Peyer's patch (tissue), 4 donors: ENCODE data around the gene CHST8. TPM values are rescaled to one million over a fixed set of nuclear protein-coding genes. Genes with fewer than 3 reads are reported as not detected.

Source experiments
- DNase-seq, 3 donors: peaks; one replicate each; pipeline ENCODE4 v3.0.0-alpha.2; 2017 to 2019
- H3K27ac ChIP-seq, 4 donors: fragments of 200-600 bp; sonication (generic); one replicate each; pipeline ENCODE4 v1.5.1; 2016 to 2019
- H3K27me3 ChIP-seq, 2 donors: fragments of 200-600 bp; sonication (generic); one replicate each; pipeline ENCODE4 v1.5.1; 2019
- H3K36me3 ChIP-seq, 3 donors: fragments of 200-600 bp; sonication (generic); one replicate each; pipeline ENCODE4 v1.5.1; 2016 to 2019
- H3K4me1 ChIP-seq, 4 donors: fragments of 200-600 bp; sonication (generic); one replicate each; pipeline ENCODE4 v1.5.1; 2016 to 2019
- H3K4me3 ChIP-seq, 4 donors: fragments of 200-600 bp; sonication (generic); 1 replicate in 3 of 4; 2 replicates in 1 of 4; pipeline ENCODE4 v1.5.1; 2016 to 2019; ENCODE audit warnings: mild to moderate bottlenecking in 1 of 4
- H3K9me3 ChIP-seq, 4 donors: fragments of 200-600 bp; sonication (generic); one replicate each; pipeline ENCODE4 v1.5.1; 2016 to 2019; ENCODE audit warnings: mild to moderate bottlenecking in 1 of 4
- POLR2A ChIP-seq, 2 donors: fragments of 450-650 bp; IDR thresholded peaks; one replicate each; pipeline ENCODE4 v1.5.1; 2017; ENCODE audit warnings: antibody characterized with exemption in 2 of 2, mild to moderate bottlenecking in 2 of 2, moderate library complexity in 2 of 2
- total RNA-seq, 4 donors: library from RNA; depleted of rRNA; stranded (reverse); fragments of >200 nt; gene quantifications; one replicate each; pipeline ENCODE4 v1.1.0, GENCODE V29; 2016
- TF ChIP-seq, protein P1 (sequence below), 6 experiments: fragments of 450-650 bp in 4 of 6; fragments of 200-600 bp in 2 of 6; sonication (generic) in 1 of 6; IDR thresholded peaks; one replicate each; pipeline ENCODE4 v1.5.1; 2017 to 2019; ENCODE audit warnings: antibody characterized with exemption in 6 of 6, mild to moderate bottlenecking in 3 of 6, moderate library complexity in 1 of 6

The CHST8 gene
- total RNA-seq, 4 donors from 2014 or later, result 0.54 to 1.8 TPM; not detected in 2

DNA sequence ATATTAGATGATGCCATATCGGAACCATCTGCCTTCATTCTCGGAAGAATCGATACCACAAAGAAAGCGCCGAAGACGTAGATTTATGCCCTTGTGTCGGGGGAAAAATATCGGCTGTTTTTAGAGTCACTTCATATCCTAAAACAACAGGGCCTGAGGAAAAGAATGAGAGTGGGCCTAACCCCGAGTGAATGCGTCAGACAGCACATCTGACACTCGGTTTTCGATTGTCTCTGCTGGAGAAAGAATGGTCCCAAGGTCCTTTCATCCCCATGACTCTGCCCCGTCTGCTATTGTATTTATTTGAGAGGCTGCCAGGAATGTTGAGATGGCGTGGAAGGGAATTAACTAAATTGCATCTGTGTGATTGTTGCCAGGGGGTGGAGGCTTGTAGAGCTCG is 46.1 kb downstream of the CHST8 start:
- Histone ChIP-seq H3K27me3 (no peaks in the 10 kb centered on the region), H3K27ac (no peak overlapping the region), H3K36me3 (no peaks in the 10 kb centered on the region), H3K9me3 (no peaks in the 10 kb centered on the region), H3K4me1 (no peaks in the 10 kb centered on the region), H3K4me3 (no peak overlapping the region)
- peak in 1 of 3 donors; percentile 2 for DNase-seq
- no peak for TF ChIP-seq POLR2A (IDR thresholded peaks at IDR 0.05)
- TF ChIP-seq, protein P1, sequence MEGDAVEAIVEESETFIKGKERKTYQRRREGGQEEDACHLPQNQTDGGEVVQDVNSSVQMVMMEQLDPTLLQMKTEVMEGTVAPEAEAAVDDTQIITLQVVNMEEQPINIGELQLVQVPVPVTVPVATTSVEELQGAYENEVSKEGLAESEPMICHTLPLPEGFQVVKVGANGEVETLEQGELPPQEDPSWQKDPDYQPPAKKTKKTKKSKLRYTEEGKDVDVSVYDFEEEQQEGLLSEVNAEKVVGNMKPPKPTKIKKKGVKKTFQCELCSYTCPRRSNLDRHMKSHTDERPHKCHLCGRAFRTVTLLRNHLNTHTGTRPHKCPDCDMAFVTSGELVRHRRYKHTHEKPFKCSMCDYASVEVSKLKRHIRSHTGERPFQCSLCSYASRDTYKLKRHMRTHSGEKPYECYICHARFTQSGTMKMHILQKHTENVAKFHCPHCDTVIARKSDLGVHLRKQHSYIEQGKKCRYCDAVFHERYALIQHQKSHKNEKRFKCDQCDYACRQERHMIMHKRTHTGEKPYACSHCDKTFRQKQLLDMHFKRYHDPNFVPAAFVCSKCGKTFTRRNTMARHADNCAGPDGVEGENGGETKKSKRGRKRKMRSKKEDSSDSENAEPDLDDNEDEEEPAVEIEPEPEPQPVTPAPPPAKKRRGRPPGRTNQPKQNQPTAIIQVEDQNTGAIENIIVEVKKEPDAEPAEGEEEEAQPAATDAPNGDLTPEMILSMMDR (IDR thresholded peaks at IDR 0.05), result no peak

DNA sequence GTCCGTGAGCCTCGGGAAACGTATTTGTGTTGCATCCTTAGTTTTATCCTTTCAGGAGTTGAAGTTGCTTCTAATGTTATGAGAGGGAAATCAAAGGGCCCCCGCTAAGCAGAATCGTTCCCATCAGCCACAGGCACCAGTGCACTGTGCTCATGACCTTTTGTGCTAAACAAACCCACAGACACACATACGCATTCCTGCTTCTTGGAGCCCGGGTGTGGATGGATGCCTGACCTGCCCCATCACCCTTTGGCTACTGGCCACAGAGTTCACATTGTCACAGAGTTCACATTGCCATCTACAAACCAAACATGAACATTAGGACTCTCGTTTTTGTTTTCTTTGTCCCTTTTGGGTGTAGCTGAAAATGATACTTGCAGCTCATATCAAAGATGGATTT is 47.2 kb downstream of the CHST8 start:
- Histone ChIP-seq H3K4me3 (no peak overlapping the region), H3K36me3 (no peaks in the 10 kb centered on the region), H3K27ac (no peak overlapping the region), H3K27me3 (no peaks in the 10 kb centered on the region), H3K4me1 (no peaks in the 10 kb centered on the region), H3K9me3 (no peaks in the 10 kb centered on the region)
- TF ChIP-seq POLR2A (IDR thresholded peaks at IDR 0.05), result no peak
- TF ChIP-seq, protein P1 (IDR thresholded peaks at IDR 0.05), result no peak
- peak in 1 of 3 donors; percentile 23 for DNase-seq

DNA sequence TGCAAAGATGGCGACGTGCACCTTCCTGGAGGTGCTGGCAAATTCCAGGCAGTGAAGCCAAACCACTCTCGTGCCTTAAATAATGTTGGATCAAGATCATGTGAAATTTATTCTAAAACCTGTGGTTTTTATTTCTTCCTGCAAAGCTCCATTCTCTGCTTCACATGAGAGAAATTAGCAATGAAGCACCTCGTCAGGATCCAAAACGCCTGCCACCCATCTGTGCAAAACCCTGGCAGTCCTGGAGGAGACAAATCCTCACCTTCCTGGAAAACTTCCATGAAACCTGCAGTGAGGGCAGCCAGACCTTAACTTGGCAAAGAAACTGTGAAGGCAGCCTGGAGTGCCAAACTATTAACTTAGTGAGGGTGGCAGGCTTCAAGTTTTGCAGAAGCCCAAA is 47.6 kb downstream of the CHST8 start:
- no peaks in the 10 kb centered on the region for H3K36me3 ChIP-seq
- TF ChIP-seq POLR2A (IDR thresholded peaks at IDR 0.05), result no peak
- TF ChIP-seq, protein P1 (IDR thresholded peaks at IDR 0.05), result no peak
- H3K4me1 ChIP-seq, result no peaks in the 10 kb centered on the region
- H3K4me3 ChIP-seq, result no peak overlapping the region
- H3K9me3 ChIP-seq, result no peaks in the 10 kb centered on the region
- H3K27me3 ChIP-seq, result no peaks in the 10 kb centered on the region
- no peak overlapping the region for H3K27ac ChIP-seq
- DNase-seq, result peak in 1 of 3 donors; percentile 5

DNA sequence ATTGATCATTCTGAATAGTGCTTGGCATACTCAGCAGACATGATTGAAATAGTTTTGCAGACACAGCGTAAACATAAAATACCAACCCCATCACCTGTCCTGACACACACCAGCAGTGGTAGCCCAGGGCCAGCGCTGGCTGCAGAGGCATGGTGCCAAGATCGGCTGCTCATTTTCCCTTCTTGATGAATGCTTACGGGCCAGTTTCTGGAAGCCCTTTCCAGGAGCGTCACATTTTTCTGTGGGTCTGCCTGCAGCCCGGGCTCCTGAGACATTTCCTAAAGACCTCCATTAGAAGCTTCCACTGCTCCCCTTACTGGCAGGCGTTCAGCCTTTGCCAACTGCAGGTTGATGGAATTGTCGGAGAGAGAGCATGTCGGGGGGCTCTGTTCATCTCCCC is 48.6 kb downstream of the CHST8 start:
- DNase-seq, result peak in 1 of 3 donors; percentile 7
- no peaks in the 10 kb centered on the region for H3K4me1 ChIP-seq
- no peaks in the 10 kb centered on the region for H3K36me3 ChIP-seq
- no peak overlapping the region for H3K4me3 ChIP-seq
- H3K27ac ChIP-seq, result no peak overlapping the region
- H3K9me3 ChIP-seq, result no peaks in the 10 kb centered on the region
- no peaks in the 10 kb centered on the region for H3K27me3 ChIP-seq
- TF ChIP-seq, protein P1 (IDR thresholded peaks at IDR 0.05), result no peak
- TF ChIP-seq POLR2A (IDR thresholded peaks at IDR 0.05), result no peak

DNA sequence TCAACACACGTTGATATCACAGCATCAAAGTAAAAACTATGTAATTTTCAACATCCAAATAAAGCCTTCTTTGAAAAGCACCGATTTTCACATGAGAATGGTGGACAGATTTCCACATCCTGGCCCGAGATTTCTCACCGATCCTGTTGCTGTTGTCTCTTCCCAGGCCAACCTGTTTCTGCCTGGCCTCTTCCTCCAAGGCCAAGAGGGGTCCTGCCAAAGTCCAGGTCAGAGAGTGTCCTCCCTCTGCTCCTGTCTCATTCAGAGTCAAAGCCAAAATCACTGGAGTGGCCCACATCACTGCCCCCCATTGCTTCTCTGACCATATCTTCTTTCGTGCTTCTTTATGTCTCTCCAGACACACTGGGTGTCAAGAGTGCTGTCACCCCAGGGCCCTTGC is 49.5 kb downstream of the CHST8 start:
- H3K27me3 ChIP-seq, result no peaks in the 10 kb centered on the region
- no peak for TF ChIP-seq POLR2A (IDR thresholded peaks at IDR 0.05)
- TF ChIP-seq, protein P1 (IDR thresholded peaks at IDR 0.05), result no peak
- H3K9me3 ChIP-seq, result no peaks in the 10 kb centered on the region

More for the DNA sequence above, 49.5 kb downstream of the CHST8 start:
- no peak overlapping the region for H3K4me3 ChIP-seq
- peak in 1 of 3 donors; percentile 6 for DNase-seq
- H3K36me3 ChIP-seq, result no peaks in the 10 kb centered on the region
- H3K4me1 ChIP-seq, result no peaks in the 10 kb centered on the region
- no peak overlapping the region for H3K27ac ChIP-seq
